ENCODE measurements around the gene NFX1. TPM values are rescaled to one million over a fixed set of nuclear protein-coding genes. Genes with fewer than 3 reads are reported as not detected.

The NFX1 gene
- total RNA-seq, 6 donors from 2014 or later: 37.0 to 75.4 (median 54.1) TPM

GRCh38 chr9:33419708-33420303 is 129.5 kb downstream of the NFX1 start:
- TF ChIP-seq EP300 (IDR thresholded peaks at IDR 0.05) (no peak), POLR2A (IDR thresholded peaks at IDR 0.05) (no peak), CTCF (IDR thresholded peaks at IDR 0.05) (no peak), POLR2AphosphoS5 (IDR thresholded peaks at IDR 0.05) (no peak)
- no peak overlapping the region for H3K27ac ChIP-seq
- H3K4me3 ChIP-seq: no peak overlapping the region
- WGBS, 2 donors: 68 to 71% methylated on average over 10 of the region's 10 CpGs
- no peaks in the 10 kb centered on the region for H3K27me3 ChIP-seq
- H3K36me3 ChIP-seq: no peaks in the 10 kb centered on the region
- H3K9me3 ChIP-seq: no peaks in the 10 kb centered on the region
- ATAC-seq (ENCODE audit: low FRiP score in 2 of 2): no peak
- no peak for DNase-seq
- peaks cover 16 to 21% (median 19%) of the 10 kb centered on the region in 4 donors for H3K4me1 ChIP-seq

Small RNA genes within 50 kb of the gene (small RNA-seq; reads per million reads assigned to genes)
- 0 reads per million in 4 donors for gene RF00019

Other genes with a start within 250 kb of the NFX1 start
- gene SMU1, start 213.8 kb upstream of the NFX1 start, total RNA-seq: 10 to 100 TPM in 4 of 6 donors, 1 to 10 TPM in 2; 7.9 to 19.8 (median 17.2) TPM
- 10 to 100 TPM; 26.2 to 83.3 (median 70.8) TPM for gene B4GALT1, start 123.2 kb upstream of the NFX1 start, total RNA-seq
- gene SPINK4, start 50.3 kb upstream of the NFX1 start, total RNA-seq: not detected
- gene BAG1, start 25.8 kb upstream of the NFX1 start, total RNA-seq: 100 to 1,000 TPM in 4 of 6 donors, 10 to 100 TPM in 2; 55.5 to 157 (median 129) TPM
- gene CHMP5, start 25.5 kb upstream of the NFX1 start, total RNA-seq: 10 to 100 TPM; 33.5 to 95.5 (median 60.1) TPM
- gene AQP7, start 112.1 kb downstream of the NFX1 start, total RNA-seq: 10 to 100 TPM in 1 of 6 donors, 1 to 10 TPM in 5; 2.1 to 23.0 (median 4.8) TPM
- gene AQP3, start 157.1 kb downstream of the NFX1 start, total RNA-seq: 100 to 1,000 TPM in 5 of 6 donors, 10 to 100 TPM in 1; 62.5 to 468 (median 201) TPM
- gene NOL6, start 183.4 kb downstream of the NFX1 start, total RNA-seq: 10 to 100 TPM; 17.8 to 47.6 (median 31.9) TPM
- gene ANKRD18B, start 233.7 kb downstream of the NFX1 start, total RNA-seq: 1 to 10 TPM in 2 of 6 donors, not detected in 4; 1.1 to 2.0 TPM

Data from upper lobe of left lung (tissue), 6 donors.